Activated CD4-positive, alpha-beta T cell treated with anti-CD3 and anti-CD28 coated beads, Interleukin-2, amount 10 ng/mL, durations not matched to agents 24 days and 14 days (primary cell): ENCODE results near the gene GALNT9. TPM values are rescaled to one million over a fixed set of nuclear protein-coding genes. Genes with fewer than 3 reads are reported as not detected.

Experiments used
- DNase-seq: peaks from one replicate; pipeline ENCODE4 v3.0.0; 2022
- H3K27ac Mint-ChIP-seq: one replicate; pipeline ENCODE4 v1.8.0; 2022; ENCODE audit warnings: mild to moderate bottlenecking, mixed read lengths
- H3K27me3 Mint-ChIP-seq: one replicate; pipeline ENCODE4 v1.8.0; 2022; ENCODE audit warnings: mixed read lengths
- H3K36me3 Mint-ChIP-seq: one replicate; pipeline ENCODE4 v1.8.0; 2022; ENCODE audit warnings: low read depth, mild to moderate bottlenecking, mixed read lengths
- H3K4me1 Mint-ChIP-seq: one replicate; pipeline ENCODE4 v1.8.0; 2021; ENCODE audit warnings: mixed read lengths
- H3K4me3 Mint-ChIP-seq: one replicate; pipeline ENCODE4 v1.8.0; 2022; ENCODE audit warnings: mild to moderate bottlenecking, moderate library complexity, mixed read lengths
- H3K9me3 Mint-ChIP-seq: one replicate; pipeline ENCODE4 v1.8.0; 2021; ENCODE audit warnings: mixed read lengths
- intact Hi-C: fragments of 100-400 bp; cut with micrococcal nuclease; formaldehyde crosslinking; loops from one replicate; pipeline ENCODE4 v1.15.1; 2023
- total RNA-seq: library from RNA; stranded (reverse); gene quantifications from 2 replicates; pipeline ENCODE4 v1.2.3, GENCODE V29; 2022

GALNT9 gene
- total RNA-seq, 1 donor from 2014 or later, result not detected

- Mint-ChIP-seq H3K4me3 (no peak overlapping the region), H3K36me3 (no peaks in the 10 kb centered on the region), H3K9me3 (no peaks in the 10 kb centered on the region), H3K27me3 (peaks cover 5% of the 10 kb centered on the region), H3K4me1 (no peaks in the 10 kb centered on the region), H3K27ac (no peak overlapping the region)
- DNase-seq, result no peak
- intact Hi-C loops, result no loop called here
These were observed 14.1 kb upstream of the GALNT9 start for GRCh38 chr12:132343294-132344004.

GRCh38 chr12:132342251-132343227, 13.2 kb upstream of the GALNT9 start:
- intact Hi-C loops, result no loop called here
- DNase-seq, result no peak

GRCh38 chr12:132341318-132342050, 12.1 kb upstream of the GALNT9 start:
- Mint-ChIP-seq H3K4me3 (no peak overlapping the region), H3K36me3 (no peaks in the 10 kb centered on the region), H3K9me3 (no peaks in the 10 kb centered on the region), H3K27me3 (peaks cover 5% of the 10 kb centered on the region), H3K27ac (no peak overlapping the region), H3K4me1 (no peaks in the 10 kb centered on the region)
- DNase-seq, result no peak
- intact Hi-C loops, result no loop called here

More at GRCh38 chr12:132342251-132343227, 13.2 kb upstream of the GALNT9 start:
- Mint-ChIP-seq H3K4me1 (no peaks in the 10 kb centered on the region), H3K27me3 (peaks cover 5% of the 10 kb centered on the region), H3K9me3 (no peaks in the 10 kb centered on the region), H3K36me3 (no peaks in the 10 kb centered on the region), H3K4me3 (no peak overlapping the region), H3K27ac (no peak overlapping the region)

- intact Hi-C loops, result no loop called here
- Mint-ChIP-seq H3K4me1 (no peaks in the 10 kb centered on the region), H3K9me3 (no peaks in the 10 kb centered on the region), H3K4me3 (no peak overlapping the region), H3K27ac (no peak overlapping the region), H3K36me3 (no peaks in the 10 kb centered on the region), H3K27me3 (peaks cover 5% of the 10 kb centered on the region)
- no peak for DNase-seq
These were observed 11.1 kb upstream of the GALNT9 start for GRCh38 chr12:132340266-132341035.

- no peak for DNase-seq
- Mint-ChIP-seq H3K4me1 (no peaks in the 10 kb centered on the region), H3K36me3 (no peaks in the 10 kb centered on the region), H3K4me3 (no peak overlapping the region), H3K9me3 (no peaks in the 10 kb centered on the region), H3K27me3 (peaks cover 5% of the 10 kb centered on the region), H3K27ac (no peak overlapping the region)
- intact Hi-C loops, result no loop called here
These were observed 10.5 kb upstream of the GALNT9 start for GRCh38 chr12:132339856-132340255.

GRCh38 chr12:132338781-132339180, 9.4 kb upstream of the GALNT9 start:
- no peak for DNase-seq
- Mint-ChIP-seq H3K9me3 (no peaks in the 10 kb centered on the region), H3K36me3 (no peaks in the 10 kb centered on the region), H3K27me3 (peaks cover 5% of the 10 kb centered on the region), H3K4me1 (no peaks in the 10 kb centered on the region), H3K27ac (no peak overlapping the region), H3K4me3 (no peak overlapping the region)
- intact Hi-C loops, result no loop called here

GRCh38 chr12:132338311-132338710, 8.9 kb upstream of the GALNT9 start:
- Mint-ChIP-seq H3K4me3 (no peak overlapping the region), H3K4me1 (no peaks in the 10 kb centered on the region), H3K27ac (no peak overlapping the region), H3K9me3 (no peaks in the 10 kb centered on the region), H3K27me3 (peaks cover 5% of the 10 kb centered on the region), H3K36me3 (no peaks in the 10 kb centered on the region)
- intact Hi-C loops, result no loop called here
- DNase-seq, result no peak

GRCh38 chr12:132337557-132337956, 8.2 kb upstream of the GALNT9 start:
- H3K4me3 Mint-ChIP-seq, result no peak overlapping the region
- no peak overlapping the region for H3K27ac Mint-ChIP-seq
- H3K4me1 Mint-ChIP-seq, result no peaks in the 10 kb centered on the region
- intact Hi-C loops, result no loop called here
- no peaks in the 10 kb centered on the region for H3K9me3 Mint-ChIP-seq
- no peaks in the 10 kb centered on the region for H3K36me3 Mint-ChIP-seq
- H3K27me3 Mint-ChIP-seq, result no peaks in the 10 kb centered on the region
- DNase-seq, result no peak

- no peak for DNase-seq
- no peaks in the 10 kb centered on the region for H3K27me3 Mint-ChIP-seq
These were observed 7.3 kb upstream of the GALNT9 start for GRCh38 chr12:132336451-132337413.

GRCh38 chr12:132335179-132335756, 5.9 kb upstream of the GALNT9 start:
- H3K4me1 Mint-ChIP-seq, result no peaks in the 10 kb centered on the region
- no peak overlapping the region for H3K27ac Mint-ChIP-seq
- peaks cover 8% of the 10 kb centered on the region for H3K27me3 Mint-ChIP-seq
- H3K9me3 Mint-ChIP-seq, result peaks cover 6% of the 10 kb centered on the region
- intact Hi-C loops, result no loop called here
- no peak for DNase-seq
- no peak overlapping the region for H3K4me3 Mint-ChIP-seq
- H3K36me3 Mint-ChIP-seq, result no peaks in the 10 kb centered on the region

More at GRCh38 chr12:132336451-132337413, 7.3 kb upstream of the GALNT9 start:
- intact Hi-C loops, result no loop called here
- Mint-ChIP-seq H3K27ac (no peak overlapping the region), H3K4me3 (no peak overlapping the region), H3K36me3 (no peaks in the 10 kb centered on the region), H3K4me1 (no peaks in the 10 kb centered on the region), H3K9me3 (no peaks in the 10 kb centered on the region)

GRCh38 chr12:132333766-132334165, 4.4 kb upstream of the GALNT9 start:
- intact Hi-C loops, result no loop called here
- Mint-ChIP-seq H3K4me1 (no peaks in the 10 kb centered on the region), H3K9me3 (peaks cover 6% of the 10 kb centered on the region), H3K27ac (no peak overlapping the region), H3K27me3 (peaks cover 10% of the 10 kb centered on the region), H3K36me3 (no peaks in the 10 kb centered on the region), H3K4me3 (no peak overlapping the region)
- DNase-seq, result no peak

- peaks cover 12% of the 10 kb centered on the region for H3K27me3 Mint-ChIP-seq
These were observed 3.9 kb upstream of the GALNT9 start for GRCh38 chr12:132333273-132333672.

More at GRCh38 chr12:132333273-132333672, 3.9 kb upstream of the GALNT9 start:
- DNase-seq, result no peak
- no peak overlapping the region for H3K27ac Mint-ChIP-seq
- intact Hi-C loops, result no loop called here
- H3K4me3 Mint-ChIP-seq, result no peak overlapping the region
- no peaks in the 10 kb centered on the region for H3K36me3 Mint-ChIP-seq
- H3K9me3 Mint-ChIP-seq, result peaks cover 6% of the 10 kb centered on the region
- H3K4me1 Mint-ChIP-seq, result no peaks in the 10 kb centered on the region
